Peyer's patch (tissue), 4 donors: ENCODE results near the gene POLD2.
"Not testable (repeated sequence)": the region's sequence is repeated elsewhere in the genome, so short reads cannot be mapped to it uniquely, and the experiment has no call there.

Experiments used
- POLR2A ChIP-seq, 2 donors: fragments of 450-650 bp; IDR thresholded peaks; one replicate each; pipeline ENCODE4 v1.5.1; 2017; ENCODE audit warnings: antibody characterized with exemption in 2 of 2, mild to moderate bottlenecking in 2 of 2, moderate library complexity in 2 of 2
- TF ChIP-seq, protein P1 (sequence below), 6 experiments: fragments of 450-650 bp in 4 of 6; fragments of 200-600 bp in 2 of 6; sonication (generic) in 1 of 6; IDR thresholded peaks; one replicate each; pipeline ENCODE4 v1.5.1; 2017 to 2019; ENCODE audit warnings: antibody characterized with exemption in 6 of 6, mild to moderate bottlenecking in 3 of 6, moderate library complexity in 1 of 6

DNA sequence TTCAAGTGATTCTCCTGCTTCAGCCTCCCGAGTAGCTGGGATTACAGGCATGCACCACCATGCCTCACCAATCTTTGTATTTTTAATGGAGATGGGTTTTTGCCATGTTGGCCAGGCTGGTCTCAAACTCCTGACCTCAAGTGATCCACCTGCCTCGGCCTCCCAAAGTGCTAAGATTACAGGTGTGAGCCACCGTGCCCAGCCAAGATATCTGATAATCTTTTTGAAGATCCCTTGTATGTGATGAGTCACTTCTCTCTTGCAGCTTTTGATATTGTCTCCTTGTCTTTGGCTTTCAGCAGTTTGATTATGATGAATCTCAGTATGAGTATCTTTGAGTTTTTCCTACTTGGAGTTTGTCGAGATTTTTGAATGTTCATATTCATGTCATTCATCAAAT lies 3.2 kb upstream of the POLD2 start:
- TF ChIP-seq, protein P1, sequence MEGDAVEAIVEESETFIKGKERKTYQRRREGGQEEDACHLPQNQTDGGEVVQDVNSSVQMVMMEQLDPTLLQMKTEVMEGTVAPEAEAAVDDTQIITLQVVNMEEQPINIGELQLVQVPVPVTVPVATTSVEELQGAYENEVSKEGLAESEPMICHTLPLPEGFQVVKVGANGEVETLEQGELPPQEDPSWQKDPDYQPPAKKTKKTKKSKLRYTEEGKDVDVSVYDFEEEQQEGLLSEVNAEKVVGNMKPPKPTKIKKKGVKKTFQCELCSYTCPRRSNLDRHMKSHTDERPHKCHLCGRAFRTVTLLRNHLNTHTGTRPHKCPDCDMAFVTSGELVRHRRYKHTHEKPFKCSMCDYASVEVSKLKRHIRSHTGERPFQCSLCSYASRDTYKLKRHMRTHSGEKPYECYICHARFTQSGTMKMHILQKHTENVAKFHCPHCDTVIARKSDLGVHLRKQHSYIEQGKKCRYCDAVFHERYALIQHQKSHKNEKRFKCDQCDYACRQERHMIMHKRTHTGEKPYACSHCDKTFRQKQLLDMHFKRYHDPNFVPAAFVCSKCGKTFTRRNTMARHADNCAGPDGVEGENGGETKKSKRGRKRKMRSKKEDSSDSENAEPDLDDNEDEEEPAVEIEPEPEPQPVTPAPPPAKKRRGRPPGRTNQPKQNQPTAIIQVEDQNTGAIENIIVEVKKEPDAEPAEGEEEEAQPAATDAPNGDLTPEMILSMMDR (IDR thresholded peaks at IDR 0.05), result not testable (repeated sequence)
- not testable (repeated sequence) for TF ChIP-seq POLR2A (IDR thresholded peaks at IDR 0.05)
